ENCODE measurements around the gene TRNT1. TPM values are rescaled to one million over a fixed set of nuclear protein-coding genes. Genes with fewer than 3 reads are reported as not detected.

The TRNT1 gene
- total RNA-seq (10 to 100 TPM; 13.1 to 29.0 (median 17.5) TPM), polyA plus RNA-seq (10 to 100 TPM in 1 of 2 donors, 1 to 10 TPM in 1; 8.5 to 15.5 TPM)
- long read RNA-seq, donor 1, transcript TRNT1-201 (8 exons, 2,276 nt) = major isoform, 25 of 71 reads
- long read RNA-seq, donor 1, transcript TRNT1-203 (3 exons, 976 nt) = minor isoform, 6 of 71 reads
- long read RNA-seq, donor 1, partial matches to known transcripts = 16 of 71 reads
- long read RNA-seq, donor 1, other reads (novel, unspliced or antisense) = 21 of 71 reads
- long read RNA-seq, donor 2, transcript TRNT1-201 (8 exons, 2,276 nt) = major isoform, 6 of 91 reads
- long read RNA-seq, donor 2, partial matches to known transcripts = 47 of 91 reads
- long read RNA-seq, donor 2, other reads (novel, unspliced or antisense) = 34 of 91 reads
- long read RNA-seq, donor 3, transcript TRNT1-201 (8 exons, 2,276 nt) = major isoform, 15 of 33 reads
- long read RNA-seq, donor 3, transcript TRNT1-208 (10 exons, 1,871 nt) = minor isoform, 6 of 33 reads
- long read RNA-seq, donor 3, partial matches to known transcripts = 3 of 33 reads
- long read RNA-seq, donor 3, other reads (novel, unspliced or antisense) = 9 of 33 reads

GRCh38 chr3:3126477-3127431 is at the start of gene TRNT1:
Gene TRNT1 (plus strand): TSS chr3:3126940. CDS start chr3:3129041, 2,101 bp downstream.
- H3K4me1 ChIP-seq (ENCODE audit: insufficient read depth) = no peaks in the 10 kb centered on the region
- no peaks in the 10 kb centered on the region for H3K27me3 ChIP-seq
- H3K27ac ChIP-seq = peak within 1 kb of the TSS; percentile 57 to 82
- TF ChIP-seq CTCF (IDR thresholded peaks at IDR 0.05) (no peak), POLR2A (IDR thresholded peaks at IDR 0.05) (peak; percentile 90), EP300 (IDR thresholded peaks at IDR 0.05) (no peak)
- no peaks in the 10 kb centered on the region for H3K9me3 ChIP-seq
- no peaks in the 10 kb centered on the region for H3K36me3 ChIP-seq
- peak within 1 kb of the TSS; percentile 77 for H3K4me3 ChIP-seq
- 1% methylated on average over 80 to 100 of the region's 100 CpGs for WGBS, 3 donors
- intact Hi-C loops (cut with DNase I) = no loop called here
- DNase-seq = peak; percentile 95 to 97 (median 97)

GRCh38 chr3:3080309-3080708 is 46.4 kb upstream of the TRNT1 start:
- Histone ChIP-seq H3K27me3 (no peaks in the 10 kb centered on the region), H3K9me3 (no peaks in the 10 kb centered on the region), H3K4me3 (no peak overlapping the region), H3K36me3 (no peaks in the 10 kb centered on the region), H3K4me1 (ENCODE audit: insufficient read depth) (no peaks in the 10 kb centered on the region), H3K27ac (no peak overlapping the region)
- WGBS, 3 donors = 55 to 69% (median 58%) methylated on average over 5 of the region's 5 CpGs
- DNase-seq = no peak
- no peak for TF ChIP-seq EP300 (IDR thresholded peaks at IDR 0.05)
- TF ChIP-seq CTCF (IDR thresholded peaks at IDR 0.05) = no peak
- TF ChIP-seq POLR2A (IDR thresholded peaks at IDR 0.05) = no peak
- intact Hi-C loops (cut with DNase I) = loop anchor here in 1 of 4 donors (5.0 kb wide), 1 partner anchor 1063 kb away; no protein-coding TSS in a partner anchor

GRCh38 chr3:3081381-3082233 is 45.1 kb upstream of the TRNT1 start:
- intact Hi-C loops (cut with DNase I) = loop anchor here in 1 of 4 donors (5.0 kb wide), 1 partner anchor 1064 kb away; no protein-coding TSS in a partner anchor
- 72 to 79% (median 73%) methylated on average over 9 of the region's 9 CpGs for WGBS, 3 donors

More at GRCh38 chr3:3081381-3082233, 45.1 kb upstream of the TRNT1 start:
- H3K36me3 ChIP-seq = no peaks in the 10 kb centered on the region
- no peaks in the 10 kb centered on the region for H3K4me1 ChIP-seq (ENCODE audit: insufficient read depth)
- no peak overlapping the region for H3K27ac ChIP-seq
- DNase-seq = no peak
- TF ChIP-seq CTCF (IDR thresholded peaks at IDR 0.05) (no peak), EP300 (IDR thresholded peaks at IDR 0.05) (no peak), POLR2A (IDR thresholded peaks at IDR 0.05) (no peak)
- H3K4me3 ChIP-seq = no peak overlapping the region
- no peaks in the 10 kb centered on the region for H3K27me3 ChIP-seq
- H3K9me3 ChIP-seq = no peaks in the 10 kb centered on the region

Data from ovary (tissue), 10 donors.